Retinal pigment epithelial cell (primary cell): ENCODE measurements around the gene ATG12.

ENCODE experiments used
- DNase-seq: peaks from one replicate; pipeline ENCODE4 v3.0.0-alpha.2; 2010; ENCODE audit warnings: low read depth
- H3K4me3 ChIP-seq: 2 replicates; pipeline ENCODE4 v1.5.1; 2011; ENCODE audit warnings: mild to moderate bottlenecking, low read length, control low read depth, moderate library complexity
- TF ChIP-seq, protein P1 (sequence below): conservative IDR thresholded peaks from 2 replicates; pipeline ENCODE4 v1.5.1; 2011; ENCODE audit warnings: low read depth, low read length, control low read depth, inconsistent platforms

Gene ATG12

DNA sequence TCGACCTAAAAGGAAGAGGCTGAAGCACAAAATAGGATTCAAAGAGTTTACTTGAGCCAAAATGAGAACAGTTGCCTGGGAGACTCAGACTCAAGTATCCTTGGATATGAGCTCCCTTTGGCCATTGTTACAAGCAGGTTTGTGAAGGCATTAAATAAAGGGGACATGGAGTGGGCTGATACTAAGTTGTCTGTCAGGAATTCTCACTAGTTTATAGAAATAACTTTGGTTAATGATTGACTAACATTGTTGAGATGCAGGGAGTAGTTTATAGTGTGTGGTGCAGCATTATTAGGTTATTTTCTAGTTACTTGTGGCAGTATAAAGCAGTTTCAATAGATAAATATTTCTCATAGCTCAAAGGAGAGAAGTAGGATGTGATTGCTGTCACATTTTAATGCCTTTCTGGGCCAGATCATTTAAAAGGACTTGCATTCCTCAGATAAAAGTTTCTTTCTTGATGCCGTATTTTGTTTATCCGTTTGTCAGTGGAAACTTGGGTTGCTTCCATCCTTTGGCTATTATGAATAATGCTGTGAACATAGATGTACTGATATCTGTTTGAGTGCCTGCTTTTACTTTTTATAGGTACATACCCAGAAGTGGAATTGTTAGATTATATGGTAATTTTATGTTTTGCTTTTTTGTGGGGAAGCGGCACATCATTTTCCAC is 9.5 kb upstream of the ATG12 start:
- no peak for DNase-seq
- no peak overlapping the region for H3K4me3 ChIP-seq
- TF ChIP-seq, protein P1, sequence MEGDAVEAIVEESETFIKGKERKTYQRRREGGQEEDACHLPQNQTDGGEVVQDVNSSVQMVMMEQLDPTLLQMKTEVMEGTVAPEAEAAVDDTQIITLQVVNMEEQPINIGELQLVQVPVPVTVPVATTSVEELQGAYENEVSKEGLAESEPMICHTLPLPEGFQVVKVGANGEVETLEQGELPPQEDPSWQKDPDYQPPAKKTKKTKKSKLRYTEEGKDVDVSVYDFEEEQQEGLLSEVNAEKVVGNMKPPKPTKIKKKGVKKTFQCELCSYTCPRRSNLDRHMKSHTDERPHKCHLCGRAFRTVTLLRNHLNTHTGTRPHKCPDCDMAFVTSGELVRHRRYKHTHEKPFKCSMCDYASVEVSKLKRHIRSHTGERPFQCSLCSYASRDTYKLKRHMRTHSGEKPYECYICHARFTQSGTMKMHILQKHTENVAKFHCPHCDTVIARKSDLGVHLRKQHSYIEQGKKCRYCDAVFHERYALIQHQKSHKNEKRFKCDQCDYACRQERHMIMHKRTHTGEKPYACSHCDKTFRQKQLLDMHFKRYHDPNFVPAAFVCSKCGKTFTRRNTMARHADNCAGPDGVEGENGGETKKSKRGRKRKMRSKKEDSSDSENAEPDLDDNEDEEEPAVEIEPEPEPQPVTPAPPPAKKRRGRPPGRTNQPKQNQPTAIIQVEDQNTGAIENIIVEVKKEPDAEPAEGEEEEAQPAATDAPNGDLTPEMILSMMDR = no peak

DNA sequence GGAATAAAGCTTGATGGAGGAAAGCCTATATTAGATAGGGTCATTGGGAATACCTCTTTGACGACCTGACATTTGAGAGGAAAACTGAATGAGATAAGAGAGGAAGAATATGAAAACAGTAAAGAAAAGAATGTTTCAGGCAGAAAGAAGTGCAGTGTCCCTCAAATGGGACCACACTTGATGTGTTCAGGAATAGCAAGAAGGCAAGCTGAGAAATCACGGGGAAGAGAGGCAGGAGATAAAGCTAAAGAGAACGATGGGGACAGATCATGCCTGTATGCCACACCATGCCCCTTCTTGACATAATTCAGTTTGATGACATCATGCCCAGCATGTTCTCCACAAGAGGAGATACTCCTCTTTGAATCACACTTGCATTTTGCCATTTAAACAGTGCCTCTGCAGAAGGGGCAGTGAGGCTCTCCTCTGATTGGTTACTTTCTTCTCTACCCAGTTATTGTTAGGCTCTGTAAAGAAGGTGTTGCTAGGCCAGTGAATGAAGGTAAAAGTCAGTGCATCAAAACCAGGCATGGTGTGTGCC is 8.0 kb upstream of the ATG12 start:
- H3K4me3 ChIP-seq = no peak overlapping the region
- no peak for DNase-seq
- TF ChIP-seq, protein P1 = no peak

- TF ChIP-seq, protein P1 = no peak
- no peak for DNase-seq
- H3K4me3 ChIP-seq = no peak overlapping the region
These were observed 5.9 kb upstream of the ATG12 start for GRCh38 chr5:115847290-115847689.

DNA sequence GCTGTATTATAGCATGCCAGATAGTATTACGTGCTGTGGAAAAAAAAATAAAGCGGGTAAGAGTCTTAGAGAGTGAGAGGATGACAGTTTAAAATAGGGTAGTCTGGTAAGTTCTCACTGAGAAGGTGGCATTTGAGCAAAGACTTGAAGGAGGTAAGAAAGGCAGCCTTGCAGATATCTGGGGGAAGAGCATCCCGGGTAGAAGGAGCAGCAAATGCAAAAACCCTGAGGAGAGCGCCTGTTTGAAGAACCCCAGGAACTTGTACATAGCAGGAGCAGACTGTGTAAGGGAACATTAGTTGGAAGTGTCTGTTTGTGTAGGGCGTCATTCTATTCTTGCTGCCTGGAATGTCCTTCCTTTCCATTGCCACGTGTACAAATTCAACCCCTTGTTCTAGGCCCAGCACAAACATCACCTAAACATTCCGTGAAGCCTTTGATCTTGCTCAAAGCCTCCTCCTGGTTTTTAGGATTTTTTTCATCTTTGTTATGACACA is 3.0 kb upstream of the ATG12 start:
- no peak for DNase-seq
- no peak overlapping the region for H3K4me3 ChIP-seq
- TF ChIP-seq, protein P1 = no peak

DNA sequence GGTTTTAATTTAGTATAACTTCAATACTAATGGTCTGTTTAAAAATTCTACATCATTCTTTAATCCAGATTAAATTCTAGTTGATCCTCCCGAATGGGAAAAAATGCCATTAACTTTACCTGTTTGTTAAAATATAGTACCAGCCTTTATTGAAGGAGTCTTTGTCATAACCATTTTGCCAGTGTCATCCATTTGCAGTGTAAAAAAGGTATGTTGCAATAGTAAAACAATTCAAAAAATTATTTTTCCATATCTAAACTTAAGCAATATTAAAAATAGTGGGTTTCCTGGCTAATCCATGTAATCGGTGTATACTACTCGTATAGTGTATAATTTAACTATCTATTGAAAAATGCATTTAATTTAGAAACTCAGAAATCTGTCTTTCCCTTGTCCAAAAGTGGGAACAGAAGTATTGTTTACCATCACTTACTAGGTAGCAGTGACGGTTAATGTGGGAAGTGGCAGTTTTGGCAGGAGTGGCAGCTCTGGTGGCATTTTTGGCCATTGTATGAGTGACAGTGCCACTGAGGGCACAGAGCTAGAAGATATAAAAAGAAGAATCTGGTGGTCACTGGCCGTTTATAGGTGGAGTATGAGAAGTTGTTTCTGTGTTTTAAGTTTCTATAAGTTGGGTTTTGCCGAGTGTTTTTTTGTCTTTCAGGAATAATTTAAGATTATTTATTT is 2.2 kb upstream of the ATG12 start:
- TF ChIP-seq, protein P1 = no peak
- no peak overlapping the region for H3K4me3 ChIP-seq
- no peak for DNase-seq

- H3K4me3 ChIP-seq = peak overlapping the region; percentile 97
- no peak for DNase-seq
- TF ChIP-seq, protein P1 = no peak
These were observed 1.6 kb upstream of the ATG12 start for GRCh38 chr5:115842952-115843351.
